GM23338 (cell line): ENCODE data around the gene ALOX5AP.

ENCODE experiments used
- TF ChIP-seq, protein P1 (sequence below), 2 experiments: fragments of 200-600 bp in 1 of 2; sonication (generic) in 1 of 2; conservative IDR thresholded peaks; 2 replicates each; pipeline versions ENCODE4 v1.5.1 to v1.6.1; 2016 to 2017; ENCODE audit warnings: antibody characterized with exemption in 2 of 2, low read depth in 2 of 2, mild to moderate bottlenecking in 2 of 2, moderate library complexity in 1 of 2
- TF ChIP-seq, protein P2 (sequence below): IDR thresholded peaks from one replicate; pipeline ENCODE4 v1.6.1; 2018; ENCODE audit warnings: antibody characterized with exemption; ENCODE audit not compliant: unreplicated experiment

DNA sequence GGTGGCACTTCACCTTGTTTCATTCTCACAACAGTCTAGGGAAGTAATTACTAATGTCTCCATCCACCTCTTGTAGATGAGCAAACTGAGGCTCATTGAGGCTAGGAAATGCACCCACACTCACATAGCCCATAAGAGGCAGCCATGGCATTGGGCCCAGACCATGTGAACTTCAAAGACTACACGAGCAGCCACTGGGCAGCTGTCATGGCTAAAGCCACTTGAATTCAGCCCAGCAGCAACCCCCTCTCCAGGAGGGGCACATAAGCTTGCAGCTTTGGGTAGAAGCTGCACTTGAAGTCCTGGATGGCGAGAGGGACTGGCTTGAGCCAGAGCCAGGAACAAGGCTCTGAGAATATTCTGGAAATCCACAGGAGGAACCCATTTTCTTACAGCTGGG lies 13.4 kb downstream of the ALOX5AP start:
- TF ChIP-seq, protein P1, sequence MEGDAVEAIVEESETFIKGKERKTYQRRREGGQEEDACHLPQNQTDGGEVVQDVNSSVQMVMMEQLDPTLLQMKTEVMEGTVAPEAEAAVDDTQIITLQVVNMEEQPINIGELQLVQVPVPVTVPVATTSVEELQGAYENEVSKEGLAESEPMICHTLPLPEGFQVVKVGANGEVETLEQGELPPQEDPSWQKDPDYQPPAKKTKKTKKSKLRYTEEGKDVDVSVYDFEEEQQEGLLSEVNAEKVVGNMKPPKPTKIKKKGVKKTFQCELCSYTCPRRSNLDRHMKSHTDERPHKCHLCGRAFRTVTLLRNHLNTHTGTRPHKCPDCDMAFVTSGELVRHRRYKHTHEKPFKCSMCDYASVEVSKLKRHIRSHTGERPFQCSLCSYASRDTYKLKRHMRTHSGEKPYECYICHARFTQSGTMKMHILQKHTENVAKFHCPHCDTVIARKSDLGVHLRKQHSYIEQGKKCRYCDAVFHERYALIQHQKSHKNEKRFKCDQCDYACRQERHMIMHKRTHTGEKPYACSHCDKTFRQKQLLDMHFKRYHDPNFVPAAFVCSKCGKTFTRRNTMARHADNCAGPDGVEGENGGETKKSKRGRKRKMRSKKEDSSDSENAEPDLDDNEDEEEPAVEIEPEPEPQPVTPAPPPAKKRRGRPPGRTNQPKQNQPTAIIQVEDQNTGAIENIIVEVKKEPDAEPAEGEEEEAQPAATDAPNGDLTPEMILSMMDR (conservative IDR thresholded peaks at IDR 0.05; ENCODE audit: low read depth in 2 of 2) = no peak
- TF ChIP-seq, protein P2, sequence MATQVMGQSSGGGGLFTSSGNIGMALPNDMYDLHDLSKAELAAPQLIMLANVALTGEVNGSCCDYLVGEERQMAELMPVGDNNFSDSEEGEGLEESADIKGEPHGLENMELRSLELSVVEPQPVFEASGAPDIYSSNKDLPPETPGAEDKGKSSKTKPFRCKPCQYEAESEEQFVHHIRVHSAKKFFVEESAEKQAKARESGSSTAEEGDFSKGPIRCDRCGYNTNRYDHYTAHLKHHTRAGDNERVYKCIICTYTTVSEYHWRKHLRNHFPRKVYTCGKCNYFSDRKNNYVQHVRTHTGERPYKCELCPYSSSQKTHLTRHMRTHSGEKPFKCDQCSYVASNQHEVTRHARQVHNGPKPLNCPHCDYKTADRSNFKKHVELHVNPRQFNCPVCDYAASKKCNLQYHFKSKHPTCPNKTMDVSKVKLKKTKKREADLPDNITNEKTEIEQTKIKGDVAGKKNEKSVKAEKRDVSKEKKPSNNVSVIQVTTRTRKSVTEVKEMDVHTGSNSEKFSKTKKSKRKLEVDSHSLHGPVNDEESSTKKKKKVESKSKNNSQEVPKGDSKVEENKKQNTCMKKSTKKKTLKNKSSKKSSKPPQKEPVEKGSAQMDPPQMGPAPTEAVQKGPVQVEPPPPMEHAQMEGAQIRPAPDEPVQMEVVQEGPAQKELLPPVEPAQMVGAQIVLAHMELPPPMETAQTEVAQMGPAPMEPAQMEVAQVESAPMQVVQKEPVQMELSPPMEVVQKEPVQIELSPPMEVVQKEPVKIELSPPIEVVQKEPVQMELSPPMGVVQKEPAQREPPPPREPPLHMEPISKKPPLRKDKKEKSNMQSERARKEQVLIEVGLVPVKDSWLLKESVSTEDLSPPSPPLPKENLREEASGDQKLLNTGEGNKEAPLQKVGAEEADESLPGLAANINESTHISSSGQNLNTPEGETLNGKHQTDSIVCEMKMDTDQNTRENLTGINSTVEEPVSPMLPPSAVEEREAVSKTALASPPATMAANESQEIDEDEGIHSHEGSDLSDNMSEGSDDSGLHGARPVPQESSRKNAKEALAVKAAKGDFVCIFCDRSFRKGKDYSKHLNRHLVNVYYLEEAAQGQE = no peak
